ENCODE measurements around the gene PPP2R5A. TPM values are rescaled to one million over a fixed set of nuclear protein-coding genes. Genes with fewer than 3 reads are reported as not detected.

Gene PPP2R5A
- total and polyA plus RNA-seq, 11 donors = 44.7 to 108 (median 63.5) TPM

GRCh38 chr1:212290608-212291007 lies 5.4 kb downstream of the PPP2R5A start:
- ATAC-seq (no peak), DNase-seq (no peak)
- Histone ChIP-seq H3K4me1 (peaks cover 10 to 86% (median 65%) of the 10 kb centered on the region in 12 donors), H3K9me3 (no peaks in the 10 kb centered on the region), H3K27me3 (no peaks in the 10 kb centered on the region), H3K36me3 (no peaks in the 10 kb centered on the region), H3K27ac (peak overlapping the region in 2 of 12 donors; percentile 21), H3K4me3 (peak overlapping the region in 2 of 12 donors; percentile 3 to 95)
- intact Hi-C loops (cut with DNase I) = loop anchor here in 9 of 10 donors (1.0 to 10.0 kb wide), 9 partner anchors 37 to 220 kb away; no protein-coding TSS in a partner anchor
- TF ChIP-seq CTCF (IDR thresholded peaks at IDR 0.05) (no peak), POLR2A (IDR thresholded peaks at IDR 0.05) (no peak)

GRCh38 chr1:212291505-212292134 lies 6.4 kb downstream of the PPP2R5A start:
- H3K27ac ChIP-seq = peak overlapping the region in 1 of 12 donors; percentile 21
- DNase-seq (no peak), ATAC-seq (peak; percentile 56 to 81 (median 66))
- H3K4me1 ChIP-seq = peaks cover 10 to 93% (median 72%) of the 10 kb centered on the region in 12 donors
- H3K4me3 ChIP-seq = peak overlapping the region in 1 of 12 donors; percentile 95
- H3K36me3 ChIP-seq = no peaks in the 10 kb centered on the region
- H3K9me3 ChIP-seq = no peaks in the 10 kb centered on the region
- intact Hi-C loops (cut with DNase I) = loop anchor here (1.0 to 10.0 kb wide), 10 partner anchors 36 to 221 kb away; no protein-coding TSS in a partner anchor
- H3K27me3 ChIP-seq = no peaks in the 10 kb centered on the region
- TF ChIP-seq CTCF (IDR thresholded peaks at IDR 0.05) (peak; percentile 34 to 73 (median 60)), POLR2A (IDR thresholded peaks at IDR 0.05) (no peak)
- 27 to 37% (median 28%) methylated on average over 6 of the region's 6 CpGs for WGBS, 4 donors

- intact Hi-C loops (cut with DNase I) = loop anchor here (2.0 to 10.0 kb wide), 9 partner anchors 35 to 222 kb away; no protein-coding TSS in a partner anchor
- Histone ChIP-seq H3K9me3 (no peaks in the 10 kb centered on the region), H3K36me3 (no peaks in the 10 kb centered on the region), H3K27me3 (no peaks in the 10 kb centered on the region), H3K4me1 (peaks cover 10 to 89% (median 72%) of the 10 kb centered on the region in 12 donors), H3K4me3 (no peak overlapping the region), H3K27ac (peak overlapping the region in 2 of 12 donors; percentile 8)
- TF ChIP-seq POLR2A (IDR thresholded peaks at IDR 0.05) = no peak
- TF ChIP-seq CTCF (IDR thresholded peaks at IDR 0.05) = no peak
- ATAC-seq (no peak), DNase-seq (no peak)
- 48 to 63% (median 53%) methylated on average over 4 of the region's 4 CpGs for WGBS, 4 donors
These were observed 7.3 kb downstream of the PPP2R5A start for GRCh38 chr1:212292250-212293105.

- H3K4me1 ChIP-seq = peaks cover 7 to 78% (median 64%) of the 10 kb centered on the region in 12 donors
- H3K27me3 ChIP-seq = no peaks in the 10 kb centered on the region
- H3K27ac ChIP-seq = peak overlapping the region in 2 of 12 donors; percentile 8
- TF ChIP-seq CTCF (IDR thresholded peaks at IDR 0.05) = peak in 8 of 12 donors; percentile 17 to 40 (median 34)
- TF ChIP-seq POLR2A (IDR thresholded peaks at IDR 0.05) = no peak
- DNase-seq (no peak), ATAC-seq (peak in 2 of 4 donors; percentile 47 to 57)
- no peaks in the 10 kb centered on the region for H3K9me3 ChIP-seq
- intact Hi-C loops (cut with DNase I) = loop anchor here (2.0 to 10.0 kb wide), 9 partner anchors 34 to 223 kb away; no protein-coding TSS in a partner anchor
- H3K36me3 ChIP-seq = no peaks in the 10 kb centered on the region
- no peak overlapping the region for H3K4me3 ChIP-seq
- WGBS, 4 donors = 19 to 64% (median 50%) methylated on average over 1 of the region's 1 CpG
These were observed 8.4 kb downstream of the PPP2R5A start for GRCh38 chr1:212293579-212293978.

Data from heart left ventricle (tissue), 16 donors.